HT1080 (cell line): ENCODE measurements around the gene CDC42BPA. TPM values are rescaled to one million over a fixed set of nuclear protein-coding genes. Genes with fewer than 3 reads are reported as not detected.
"Not testable (repeated sequence)": the region's sequence is repeated elsewhere in the genome, so short reads cannot be mapped to it uniquely, and the experiment has no call there.

Experiments used
- DNase-seq: peaks from one replicate; pipeline ENCODE4 v3.0.0-alpha.2; 2015; ENCODE audit warnings: low read depth
- total RNA-seq: library from RNA; depleted of rRNA; stranded (reverse); fragments of >200 nt; shearing (Covaris generic); gene quantifications from 2 replicates; pipeline ENCODE4 v1.2.3, GENCODE V29; 2014

The CDC42BPA gene
- total RNA-seq, 1 experiment from 2014 or later = 14.2 TPM

DNA sequence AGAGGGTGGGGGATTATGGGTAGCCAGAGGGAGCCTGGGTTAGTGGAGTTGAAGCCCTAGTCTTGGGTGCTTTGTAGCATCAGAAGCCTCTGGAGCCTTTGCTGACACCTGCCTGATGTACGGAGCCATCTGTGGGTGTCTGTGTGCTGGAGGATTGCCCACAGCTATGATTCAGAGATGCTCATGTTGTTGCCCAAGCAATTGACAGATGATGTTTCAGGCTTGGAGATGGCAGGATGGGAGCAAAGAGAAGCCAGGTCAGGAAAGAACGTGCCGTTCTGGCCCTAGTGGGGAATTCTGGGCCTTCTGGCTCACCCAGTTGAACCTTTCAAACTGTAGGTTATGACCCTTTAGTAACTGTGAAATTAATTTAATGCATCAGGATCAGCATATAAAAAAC is 350.6 kb downstream of the CDC42BPA start:
- peak; percentile 23 for DNase-seq

DNA sequence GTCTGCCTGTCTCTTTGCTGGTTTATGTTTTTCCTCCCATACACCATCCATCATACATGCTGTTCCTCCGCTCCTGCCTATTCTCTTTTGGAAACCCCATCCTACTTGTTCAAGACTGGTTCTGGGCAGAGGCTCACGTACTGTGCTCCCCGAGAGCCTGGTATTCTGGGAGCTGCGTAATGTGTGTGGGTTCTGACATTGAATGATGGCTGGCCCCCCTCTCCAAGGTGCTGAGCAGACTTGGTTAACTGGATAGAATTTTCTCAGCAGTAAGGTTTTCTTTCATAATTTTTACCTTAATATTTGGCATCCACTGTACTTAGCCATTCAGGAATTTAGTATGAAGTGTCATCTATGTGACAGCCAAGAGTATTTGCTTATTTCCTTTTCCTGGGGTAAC is 351.6 kb downstream of the CDC42BPA start:
- no peak for DNase-seq

DNA sequence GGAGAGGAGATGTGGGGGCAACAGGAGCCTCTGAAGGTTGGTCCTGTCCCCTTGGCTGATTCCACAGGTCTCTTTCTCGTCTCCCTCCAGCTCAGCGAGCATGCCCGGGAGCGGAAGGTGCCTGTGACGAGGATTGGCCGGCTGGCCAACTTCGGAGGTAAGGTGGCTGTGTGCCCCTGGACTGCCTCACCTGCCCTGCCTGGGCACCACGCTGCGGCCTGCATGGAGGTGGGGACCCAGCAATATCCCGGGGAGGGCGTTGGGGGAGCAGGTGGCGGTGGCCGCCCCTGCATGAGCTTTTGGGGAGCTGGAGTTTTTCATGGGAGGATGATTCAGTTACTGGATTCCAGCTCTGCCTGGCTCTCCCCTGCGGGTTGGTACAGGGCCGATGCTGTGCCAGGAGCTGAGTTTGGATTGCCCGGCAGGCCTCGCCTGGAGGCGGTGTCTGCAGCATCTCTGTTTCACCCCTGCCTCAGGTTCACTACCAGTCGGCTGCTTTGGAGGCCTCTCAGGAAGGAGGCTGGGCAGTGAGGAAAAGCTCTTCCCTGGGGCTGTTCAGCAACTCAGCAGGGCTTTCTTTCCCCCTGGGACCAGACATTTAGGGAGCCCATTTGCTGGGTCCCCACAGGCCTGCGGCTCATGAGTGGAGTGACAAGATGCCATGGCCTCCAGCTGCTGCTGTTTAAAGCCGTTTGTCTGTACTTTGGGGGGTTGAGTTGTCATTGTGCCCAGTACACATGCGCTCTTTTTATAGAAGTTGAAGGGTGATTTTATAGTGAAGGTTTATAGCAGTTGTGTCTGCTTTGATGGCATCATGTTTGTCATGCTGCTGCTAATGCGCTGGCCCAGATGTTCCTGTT is 352.5 kb downstream of the CDC42BPA start:
- DNase-seq = no peak

DNA sequence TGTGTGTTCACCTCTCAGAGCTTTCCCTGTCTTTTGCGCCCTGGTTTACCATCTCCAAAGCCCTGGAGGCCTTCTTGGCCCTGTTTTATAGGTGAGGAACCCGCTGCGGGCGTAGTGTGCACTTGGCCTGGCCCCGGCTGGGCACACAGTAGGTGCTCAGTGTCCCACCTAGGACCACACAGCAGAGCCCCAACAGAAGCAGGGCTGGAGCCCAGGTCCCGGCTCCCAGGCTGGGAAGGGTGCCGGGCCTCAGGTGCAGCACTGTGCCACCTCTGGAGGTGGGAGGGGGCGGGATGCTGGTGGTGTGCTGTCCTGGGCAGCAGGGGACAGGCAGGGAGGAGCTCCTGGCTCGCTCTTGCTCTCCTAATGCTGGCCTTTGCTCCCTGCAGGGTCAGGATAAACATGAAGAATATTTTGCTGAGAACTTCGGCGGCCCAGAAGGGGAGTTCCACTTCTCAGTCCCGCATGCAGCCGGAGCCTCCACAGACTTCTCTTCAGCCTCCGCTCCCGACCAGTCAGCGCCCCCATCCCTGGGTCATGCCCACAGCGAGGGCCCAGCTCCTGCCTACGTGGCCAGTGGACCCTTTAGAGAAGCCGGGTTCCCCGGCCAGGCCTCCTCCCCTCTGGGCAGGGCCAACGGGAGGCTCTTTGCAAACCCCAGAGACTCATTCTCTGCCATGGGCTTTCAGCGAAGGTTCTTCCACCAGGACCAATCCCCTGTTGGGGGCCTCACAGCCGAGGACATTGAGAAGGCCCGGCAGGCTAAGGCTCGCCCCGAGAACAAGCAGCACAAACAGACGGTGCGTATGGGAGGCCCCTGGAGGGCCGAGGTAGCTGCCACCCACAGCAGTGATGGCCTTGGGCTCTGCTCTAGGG is 353.4 kb downstream of the CDC42BPA start:
- no peak for DNase-seq

DNA sequence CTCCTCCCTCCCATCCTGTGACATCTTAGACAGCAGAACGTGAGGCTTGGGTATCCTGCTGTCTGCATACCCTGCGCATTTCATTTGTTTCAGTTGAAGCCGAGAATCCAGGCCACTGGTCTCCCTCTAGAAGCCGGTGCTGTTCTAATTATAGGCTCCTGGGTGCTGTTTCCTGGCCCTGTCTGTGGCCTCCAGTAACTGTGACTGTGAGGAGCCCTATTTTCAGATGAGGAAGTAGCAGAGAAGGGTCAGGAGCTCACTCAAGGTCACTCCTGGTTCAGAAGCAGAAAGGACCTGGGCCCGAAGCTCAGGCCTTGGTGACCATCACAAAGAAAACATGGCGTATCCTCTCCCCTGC is 354.2 kb downstream of the CDC42BPA start:
- no peak for DNase-seq

DNA sequence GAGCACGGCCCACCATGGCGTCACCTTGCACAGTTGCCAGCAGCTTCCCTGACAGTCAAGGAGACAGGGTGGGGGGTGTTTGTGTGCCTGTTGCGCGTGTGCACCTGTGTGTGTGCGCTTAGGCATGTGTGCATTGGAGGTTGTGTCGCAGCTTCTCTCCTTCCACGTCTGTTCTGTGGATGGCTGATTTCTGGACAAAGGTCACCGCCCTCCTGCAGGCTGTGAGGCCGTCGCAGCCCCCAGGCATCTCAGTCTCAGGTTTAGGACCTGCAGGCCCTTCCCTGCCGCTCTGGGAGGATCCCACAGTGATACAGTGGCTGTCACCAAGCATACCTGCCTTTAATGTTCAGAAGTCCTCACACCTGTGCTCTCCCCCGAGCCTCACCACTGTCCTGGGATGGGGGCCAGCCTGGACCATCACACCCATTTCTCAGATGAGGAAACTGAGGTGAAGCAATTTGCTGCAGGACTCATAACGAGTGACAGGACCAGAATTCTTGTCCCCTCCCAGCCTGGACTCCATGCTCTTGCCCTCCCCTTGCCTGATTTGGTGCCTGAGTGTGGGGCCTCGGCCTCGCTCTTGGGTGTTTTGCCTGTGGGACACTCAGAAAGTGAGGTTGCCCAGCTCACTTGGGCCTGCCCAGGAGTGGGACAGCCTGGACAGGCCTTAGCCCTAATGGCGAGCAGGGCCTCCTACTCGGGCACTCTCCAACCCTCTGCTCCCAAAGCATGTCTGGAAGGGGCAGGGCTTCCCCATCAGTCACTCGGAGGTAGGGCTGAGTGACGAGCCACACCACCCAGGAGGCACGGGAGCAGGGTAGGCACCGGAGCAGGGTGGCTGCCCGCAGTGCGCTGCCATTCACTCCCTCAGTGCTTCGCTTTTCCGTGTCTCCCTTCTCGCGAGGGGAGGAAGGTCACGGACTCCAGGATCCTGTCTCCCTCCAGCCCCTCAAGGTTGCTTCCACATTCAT is 355.6 kb downstream of the CDC42BPA start:
- no peak for DNase-seq

DNA sequence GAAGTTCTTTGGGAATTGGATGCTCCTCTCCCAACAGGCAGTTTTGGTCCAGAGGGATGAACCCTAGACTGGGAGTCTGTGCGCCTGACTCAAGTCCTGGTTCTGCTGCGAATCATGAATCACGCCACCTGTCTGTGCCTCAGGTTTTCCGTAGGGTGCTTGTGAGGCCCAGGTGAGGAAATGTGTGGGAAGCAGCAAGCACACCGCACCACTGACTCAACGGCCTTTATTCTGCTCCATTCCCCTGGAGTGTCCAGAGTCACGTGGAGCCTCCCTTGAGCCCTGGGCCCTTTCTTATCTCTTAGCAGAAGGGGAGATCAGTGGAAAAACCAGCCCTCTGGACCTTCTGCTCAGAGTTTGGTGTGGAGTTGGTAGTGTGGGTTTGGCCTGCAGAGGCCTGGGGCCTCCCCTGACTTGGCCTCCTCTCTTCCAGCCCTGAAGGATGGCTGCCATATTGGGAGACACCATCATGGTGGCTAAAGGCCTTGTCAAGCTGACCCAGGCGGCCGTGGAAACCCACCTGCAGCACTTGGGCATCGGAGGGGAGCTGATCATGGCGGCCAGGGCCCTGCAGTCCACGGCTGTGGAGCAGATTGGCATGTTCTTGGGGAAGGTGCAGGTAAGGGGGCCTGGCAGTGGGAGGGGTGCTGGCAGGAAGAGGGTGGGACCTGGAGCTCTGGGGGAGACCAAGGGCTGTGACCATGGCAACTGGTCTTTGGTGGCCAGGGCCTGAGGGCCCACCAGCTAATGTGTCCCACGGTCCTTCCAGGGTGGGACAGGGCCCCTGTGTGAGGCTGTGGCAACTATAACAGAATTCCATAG is 357.1 kb downstream of the CDC42BPA start:
- no peak for DNase-seq

DNA sequence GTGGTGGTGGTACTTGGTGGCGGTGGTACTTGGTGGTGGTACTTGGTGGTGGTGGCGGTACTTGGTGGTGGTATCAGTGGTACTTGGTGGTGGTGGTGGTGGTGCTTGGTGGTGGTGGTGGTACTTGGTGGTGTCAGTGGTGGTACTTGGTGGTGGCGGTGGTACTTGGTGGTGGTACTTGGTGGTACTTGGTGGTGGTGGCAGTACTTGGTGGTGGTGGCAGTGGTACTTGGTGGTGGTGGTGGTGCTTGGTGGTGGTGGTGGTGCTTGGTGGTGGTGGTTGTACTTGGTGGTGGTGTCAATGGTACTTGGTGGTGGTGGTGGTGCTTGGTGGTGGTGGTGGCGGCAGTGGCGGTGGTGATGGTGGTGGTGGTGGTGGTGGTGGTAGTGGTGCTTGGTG is 358.0 kb downstream of the CDC42BPA start:
- DNase-seq = no peak

DNA sequence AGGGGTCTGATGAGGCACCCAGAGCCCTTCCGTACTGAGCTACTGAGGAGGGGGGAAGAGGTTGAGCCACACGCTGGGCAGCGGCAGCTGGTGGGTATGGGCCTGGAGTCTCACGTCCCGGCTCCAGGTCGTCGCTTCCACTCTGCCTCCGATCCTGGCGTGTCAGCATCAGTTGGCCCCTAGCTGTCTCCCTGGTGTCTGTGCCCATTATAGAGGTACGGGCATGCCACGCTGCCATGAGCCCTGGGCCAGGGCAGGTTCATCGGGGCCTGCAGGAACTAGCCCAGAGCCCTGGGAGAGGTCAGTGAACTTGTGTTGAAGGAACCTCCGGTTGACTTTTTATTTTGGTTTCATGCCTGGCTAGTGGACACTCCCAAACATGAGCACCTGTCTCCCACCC is 360.0 kb downstream of the CDC42BPA start:
- no peak for DNase-seq

DNA sequence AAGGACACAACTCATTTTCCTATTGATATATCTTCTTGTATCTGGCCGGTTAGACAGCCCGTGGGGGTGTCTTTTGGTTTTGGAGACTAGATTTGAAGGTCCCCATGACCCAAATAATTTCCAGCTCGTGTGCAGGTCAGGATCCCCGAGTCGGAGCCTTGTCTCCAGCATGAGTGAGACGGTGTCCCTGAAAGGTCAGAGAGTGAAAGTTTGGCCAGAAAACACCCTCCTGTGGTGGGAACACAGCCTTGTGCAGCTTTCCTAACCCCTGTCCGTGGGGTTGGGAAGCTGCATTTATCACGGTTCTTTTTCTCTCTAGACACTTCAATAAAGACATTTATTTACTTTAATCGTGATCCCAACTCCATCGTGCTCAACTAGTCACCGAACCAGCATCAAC is 360.6 kb downstream of the CDC42BPA start:
- no peak for DNase-seq

DNA sequence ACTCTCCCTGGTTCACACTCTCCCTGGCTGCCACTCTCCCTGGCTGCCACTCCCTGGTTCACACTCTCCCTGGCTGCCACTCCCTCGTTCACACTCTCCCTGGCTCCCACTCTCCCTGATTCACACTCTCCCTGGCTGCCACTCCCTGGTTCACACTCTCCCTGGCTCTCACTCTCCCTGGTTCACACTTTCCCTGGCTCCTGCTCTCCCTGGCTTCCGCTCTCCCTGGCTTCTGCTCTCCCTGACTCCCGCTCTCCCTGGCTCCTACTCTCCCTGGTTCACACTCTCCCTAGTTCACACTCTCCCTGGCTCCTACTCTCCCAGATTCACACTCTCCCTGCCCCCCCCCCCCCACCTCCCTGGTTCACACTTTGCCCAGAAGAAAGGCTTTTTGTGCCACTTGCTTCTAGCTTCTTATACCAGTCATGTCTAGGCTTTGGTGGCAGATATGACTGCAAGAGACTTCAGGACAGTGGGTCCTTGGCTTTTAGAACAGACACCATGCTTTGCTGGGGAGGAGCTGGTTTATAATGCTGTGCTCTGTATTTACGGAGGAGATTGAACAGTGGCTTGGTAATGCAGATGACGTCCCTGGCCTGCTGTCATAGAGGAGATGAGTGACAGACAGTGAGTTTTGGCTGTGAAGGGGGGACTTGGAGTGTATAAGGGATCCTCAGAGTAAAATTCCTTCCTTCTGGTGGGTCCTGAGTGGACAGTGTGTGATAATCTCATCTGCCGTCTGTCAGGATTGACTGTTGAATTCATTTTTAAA is 361.2 kb downstream of the CDC42BPA start:
- no peak for DNase-seq

DNA sequence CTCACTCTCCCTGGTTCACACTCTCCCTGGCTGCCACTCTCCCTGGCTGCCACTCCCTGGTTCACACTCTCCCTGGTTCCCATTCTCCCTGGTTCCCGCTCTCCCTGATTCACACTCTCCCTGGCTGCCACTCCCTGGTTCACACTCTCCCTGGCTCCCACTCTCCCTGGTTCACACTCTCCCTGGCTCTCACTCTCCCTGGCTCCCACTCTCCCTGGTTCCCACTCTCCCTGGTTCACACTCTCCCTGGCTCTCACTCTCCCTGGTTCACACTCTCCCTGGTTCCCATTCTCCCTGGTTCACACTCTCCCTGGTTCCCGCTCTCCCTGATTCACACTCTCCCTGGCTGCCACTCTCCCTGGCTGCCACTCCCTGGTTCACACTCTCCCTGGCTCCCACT is 362.4 kb downstream of the CDC42BPA start:
- DNase-seq = not testable (repeated sequence)

DNA sequence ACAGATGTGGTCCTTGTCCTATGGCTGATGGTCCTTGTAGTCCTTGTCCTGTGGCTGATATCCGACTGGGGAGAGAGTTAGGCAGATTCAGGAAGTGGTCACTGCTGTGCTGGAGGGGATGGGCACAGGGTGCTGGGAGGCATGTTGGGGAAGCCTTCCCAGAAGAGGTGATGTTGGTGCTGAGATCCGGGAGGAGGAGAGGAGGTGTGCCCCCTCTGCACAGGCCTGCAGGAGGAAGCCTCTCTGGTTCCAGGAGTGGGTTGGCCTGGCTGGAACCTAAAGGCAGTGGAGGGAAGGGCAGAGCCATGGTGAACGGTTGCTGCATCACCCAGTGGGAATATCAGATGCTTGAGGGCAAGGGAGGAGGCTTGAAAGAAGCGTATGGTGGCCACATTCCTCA is 363.5 kb downstream of the CDC42BPA start:
- DNase-seq = no peak

DNA sequence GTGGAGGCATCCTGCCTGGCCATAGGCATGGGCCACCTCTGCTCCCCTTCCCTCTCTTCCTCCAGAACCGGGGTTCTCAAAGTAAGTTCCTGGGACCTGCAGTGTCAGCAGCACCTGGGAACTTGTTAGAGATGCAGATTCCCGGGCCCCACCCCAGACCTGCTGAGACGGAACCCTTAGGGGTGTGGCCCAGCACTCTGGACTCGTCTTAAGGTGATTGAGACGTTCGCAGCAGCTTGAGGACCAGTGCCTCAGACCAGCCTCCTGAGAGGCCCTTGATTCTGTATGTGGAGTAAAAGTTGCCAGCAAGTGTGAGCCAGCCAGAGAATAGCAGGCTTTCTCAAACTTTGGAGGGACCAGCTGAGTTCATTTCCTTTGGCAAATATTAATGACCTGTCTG is 364.0 kb downstream of the CDC42BPA start:
- no peak for DNase-seq

DNA sequence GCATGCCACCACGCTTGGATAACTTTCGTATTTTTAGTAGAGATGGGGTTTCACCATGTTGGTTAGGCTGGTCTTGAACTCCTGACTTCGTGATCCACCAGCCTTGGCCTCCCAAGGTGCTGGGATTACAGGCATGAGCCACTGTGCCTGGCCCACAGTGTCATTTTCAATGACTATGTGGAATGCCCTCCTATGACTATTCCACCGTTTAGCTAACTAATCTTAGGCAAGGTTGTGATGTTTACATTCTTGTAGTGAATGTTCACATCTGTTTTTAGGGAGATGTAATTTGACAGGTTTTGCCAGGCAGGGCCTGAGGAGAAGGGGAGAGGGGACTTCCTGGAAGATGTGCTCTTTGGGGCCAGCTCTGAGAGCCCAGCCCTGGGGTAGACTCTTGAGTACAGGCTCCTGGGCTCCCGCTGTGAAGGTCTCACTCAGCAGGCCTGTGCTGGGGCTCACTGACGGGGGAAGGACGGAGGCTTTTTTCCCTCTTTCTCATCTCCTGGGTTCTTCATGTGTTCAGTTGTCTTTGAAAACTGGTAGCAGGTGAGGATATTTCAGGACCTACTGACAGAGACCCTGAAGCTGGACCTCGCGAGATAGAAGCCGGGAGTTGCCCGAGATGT is 365.0 kb downstream of the CDC42BPA start:
- no peak for DNase-seq

DNA sequence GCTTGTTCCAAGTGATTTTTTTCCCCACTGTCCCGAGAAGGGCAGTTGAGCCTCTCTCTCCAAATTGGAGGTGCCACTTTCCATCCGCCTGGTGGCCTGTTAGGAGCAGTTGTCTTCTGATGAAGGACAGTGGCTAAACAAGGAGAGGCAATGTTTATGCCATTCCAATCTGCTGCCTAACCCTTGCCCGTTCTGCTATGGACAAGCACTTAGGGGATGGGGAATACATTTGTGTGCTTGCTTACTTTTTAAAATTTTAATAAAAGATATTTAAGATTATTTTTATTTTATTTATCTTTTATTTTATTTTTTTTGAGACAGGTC is 366.2 kb downstream of the CDC42BPA start:
- DNase-seq = no peak

DNA sequence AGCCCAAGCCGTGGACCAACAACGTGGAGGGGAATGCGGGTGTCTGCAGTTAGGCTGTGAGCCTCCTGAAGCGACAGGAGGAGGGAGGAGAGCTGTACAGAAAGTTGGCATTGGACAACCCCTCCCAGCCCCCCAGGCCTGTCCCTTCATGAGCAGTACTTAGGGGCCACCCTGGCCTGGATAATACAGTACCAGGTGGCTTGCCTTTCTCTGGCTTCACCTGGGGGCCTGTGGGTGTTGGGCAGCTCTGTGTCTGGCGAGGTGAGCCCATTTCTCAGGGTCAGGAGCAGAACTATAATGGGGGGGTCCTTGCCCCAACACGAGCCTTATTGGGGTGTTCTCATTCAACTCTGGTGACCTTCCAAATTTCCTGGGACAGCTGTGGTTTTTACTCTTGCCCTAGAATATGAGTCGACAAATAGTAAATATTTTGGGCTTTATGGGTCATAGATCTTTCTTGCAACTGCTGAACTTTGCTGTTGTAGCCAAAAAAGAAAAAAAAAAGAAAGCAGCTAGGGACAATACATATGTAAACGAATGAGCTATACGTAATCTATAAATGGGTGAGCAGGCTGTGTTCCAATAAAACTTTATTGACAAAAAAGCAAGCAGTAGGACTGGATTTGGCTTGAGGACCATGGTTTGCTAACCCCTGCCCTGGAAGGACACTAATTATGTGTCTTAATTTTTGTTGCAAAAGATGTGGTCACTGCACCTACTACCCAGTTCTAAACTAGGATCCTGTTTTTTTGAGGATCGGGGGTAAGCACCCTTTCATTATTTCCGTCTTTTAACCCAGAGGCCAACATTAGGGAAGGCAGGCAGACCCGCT is 366.8 kb downstream of the CDC42BPA start:
- DNase-seq = no peak

DNA sequence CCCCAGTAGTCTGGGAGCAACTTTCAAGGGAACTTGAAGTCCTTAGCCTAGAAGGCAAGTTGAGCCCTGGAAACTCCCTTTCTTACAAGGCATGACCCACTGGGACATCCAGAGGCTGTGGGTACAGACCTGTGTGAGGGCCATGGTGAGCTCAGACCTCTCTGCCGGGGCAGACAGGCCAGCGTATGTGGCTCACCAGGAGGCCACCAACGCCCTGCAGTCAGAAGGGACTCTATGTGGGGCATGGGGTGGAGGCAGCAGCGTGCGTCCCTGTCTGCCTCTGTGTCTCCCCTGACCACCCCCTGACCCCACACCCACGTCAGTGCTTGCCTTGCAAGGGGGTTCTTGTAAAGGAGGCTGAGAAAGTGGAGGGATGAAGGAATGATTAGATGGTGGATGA is 367.4 kb downstream of the CDC42BPA start:
- DNase-seq = no peak

DNA sequence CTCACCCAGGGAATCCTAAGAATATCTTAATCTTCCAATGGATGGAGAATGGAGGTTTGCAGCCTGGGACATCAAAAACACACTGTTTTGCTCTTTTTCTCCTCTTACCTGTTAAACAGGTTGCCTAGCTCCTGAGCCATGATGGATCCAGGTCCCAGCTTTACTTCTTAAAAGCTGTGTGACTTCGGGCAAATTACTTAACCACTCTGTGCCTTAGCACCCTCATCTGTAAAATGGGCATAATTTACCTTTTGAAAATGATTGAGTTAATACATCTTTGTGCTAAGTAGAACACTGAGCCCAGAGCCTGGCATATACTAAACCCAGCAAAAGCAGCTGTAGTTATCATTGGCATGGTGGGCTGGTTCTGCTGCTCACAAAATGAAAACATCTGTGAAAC is 368.0 kb downstream of the CDC42BPA start:
- no peak for DNase-seq
